Measurements from ENCODE around the gene CTNNA3.

Gene CTNNA3

DNA sequence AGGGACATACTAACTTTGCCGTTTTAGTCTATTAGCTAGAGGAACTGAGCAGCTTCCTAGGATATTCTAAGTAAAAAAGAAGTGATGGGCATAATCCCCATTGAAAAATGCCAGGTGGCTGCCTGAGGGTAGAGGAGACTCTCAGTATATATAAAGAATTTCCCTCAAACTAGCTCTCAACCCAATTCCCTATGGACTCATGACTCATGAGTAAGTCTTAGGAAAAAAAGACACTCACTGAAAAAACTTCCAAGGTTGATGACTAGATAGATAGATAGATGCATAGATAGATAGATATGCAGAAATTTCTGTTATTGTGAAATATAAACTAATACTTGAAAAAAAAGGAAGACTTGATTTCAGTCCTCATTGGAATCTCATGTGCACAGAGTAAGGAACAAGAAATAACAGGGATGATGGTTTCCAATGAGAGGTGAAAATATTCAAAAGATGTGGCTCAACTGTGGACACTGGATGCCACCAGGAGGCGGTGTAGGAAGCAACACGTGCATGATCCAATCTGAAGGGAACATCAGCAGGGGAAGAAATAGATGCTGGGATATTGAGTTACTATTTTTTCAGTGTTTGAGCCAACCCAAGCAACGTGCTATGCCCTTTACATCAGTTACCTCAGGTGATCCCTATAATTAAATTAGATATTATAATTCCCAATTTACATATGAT lies 1481.1 kb downstream of the CTNNA3 start:
- no peaks in the 10 kb centered on the region for H3K36me3 ChIP-seq (ENCODE audit: control insufficient read depth, low read length)
- no peak overlapping the region for H3K27ac ChIP-seq (ENCODE audit: low read depth, low read length)
- no peaks in the 10 kb centered on the region for H3F3A ChIP-seq (ENCODE audit: control insufficient read depth, insufficient read depth)
- no peaks in the 10 kb centered on the region for H3K4me1 ChIP-seq (ENCODE audit: control insufficient read depth, low read length)
- no peaks in the 10 kb centered on the region for H3K9me3 ChIP-seq (ENCODE audit: control insufficient read depth, insufficient read depth, low read length)
- H3K27me3 ChIP-seq (ENCODE audit: control insufficient read depth, low read length), result no peaks in the 10 kb centered on the region
- no peak overlapping the region for H3K4me3 ChIP-seq (ENCODE audit: low read length)
- TF ChIP-seq EZH2phosphoT487 (IDR thresholded peaks at IDR 0.05; ENCODE audit: borderline replicate concordance, low read length) (no peak), CTCF (IDR thresholded peaks at IDR 0.05; ENCODE audit: low read depth, low read length, poor library complexity, severe bottlenecking) (no peak)
- H4K20me1 ChIP-seq (ENCODE audit: control insufficient read depth, insufficient read depth, low read depth, low read length), result no peaks in the 10 kb centered on the region
- no peak overlapping the region for H3K4me2 ChIP-seq (ENCODE audit: low read length)
- H3K79me2 ChIP-seq (ENCODE audit: control insufficient read depth, low read length), result no peaks in the 10 kb centered on the region
- no peaks in the 10 kb centered on the region for H3K9me2 ChIP-seq (replicated peaks; ENCODE audit: control insufficient read depth, low read length)

DNA sequence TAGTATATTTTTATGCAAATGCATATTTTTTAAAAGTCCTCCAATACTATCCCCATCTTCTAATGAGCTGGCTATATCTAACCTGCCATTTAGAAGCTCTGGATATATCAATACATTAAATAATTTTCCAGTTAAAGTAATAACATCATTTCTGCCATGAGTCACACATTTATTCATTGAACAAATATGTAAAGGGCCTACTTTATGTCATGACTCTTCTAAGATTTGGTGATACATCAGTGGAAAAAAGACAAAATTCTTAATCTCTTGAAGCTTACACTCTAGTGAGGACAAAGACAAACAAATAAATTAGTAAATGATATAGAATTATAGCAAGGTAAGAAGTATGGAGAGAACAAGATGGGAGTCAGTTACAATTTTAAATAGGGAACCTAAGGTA lies 1487.0 kb downstream of the CTNNA3 start:
- Histone ChIP-seq H3K9me2 (replicated peaks; ENCODE audit: control insufficient read depth, low read length) (no peaks in the 10 kb centered on the region), H3K36me3 (ENCODE audit: control insufficient read depth, low read length) (no peaks in the 10 kb centered on the region), H3K27me3 (ENCODE audit: control insufficient read depth, low read length) (no peaks in the 10 kb centered on the region), H3K4me3 (ENCODE audit: low read length) (no peak overlapping the region), H3K9me3 (ENCODE audit: control insufficient read depth, insufficient read depth, low read length) (no peaks in the 10 kb centered on the region), H4K20me1 (ENCODE audit: control insufficient read depth, insufficient read depth, low read depth, low read length) (no peaks in the 10 kb centered on the region), H3F3A (ENCODE audit: control insufficient read depth, insufficient read depth) (no peaks in the 10 kb centered on the region), H3K4me1 (ENCODE audit: control insufficient read depth, low read length) (no peaks in the 10 kb centered on the region), H3K27ac (ENCODE audit: low read depth, low read length) (no peak overlapping the region), H3K79me2 (ENCODE audit: control insufficient read depth, low read length) (no peaks in the 10 kb centered on the region), H3K4me2 (ENCODE audit: low read length) (no peak overlapping the region)
- TF ChIP-seq CTCF (IDR thresholded peaks at IDR 0.05; ENCODE audit: low read depth, low read length, poor library complexity, severe bottlenecking) (no peak), EZH2phosphoT487 (IDR thresholded peaks at IDR 0.05; ENCODE audit: borderline replicate concordance, low read length) (no peak)

- no peaks in the 10 kb centered on the region for H3K9me3 ChIP-seq (ENCODE audit: control insufficient read depth, insufficient read depth, low read length)
- no peaks in the 10 kb centered on the region for H3K9me2 ChIP-seq (replicated peaks; ENCODE audit: control insufficient read depth, low read length)
- no peak overlapping the region for H3K27ac ChIP-seq (ENCODE audit: low read depth, low read length)
- no peaks in the 10 kb centered on the region for H4K20me1 ChIP-seq (ENCODE audit: control insufficient read depth, insufficient read depth, low read depth, low read length)
- no peaks in the 10 kb centered on the region for H3K79me2 ChIP-seq (ENCODE audit: control insufficient read depth, low read length)
- no peak overlapping the region for H3K4me3 ChIP-seq (ENCODE audit: low read length)
- TF ChIP-seq EZH2phosphoT487 (IDR thresholded peaks at IDR 0.05; ENCODE audit: borderline replicate concordance, low read length), result no peak
- TF ChIP-seq CTCF (IDR thresholded peaks at IDR 0.05; ENCODE audit: low read depth, low read length, poor library complexity, severe bottlenecking), result no peak
- no peaks in the 10 kb centered on the region for H3K27me3 ChIP-seq (ENCODE audit: control insufficient read depth, low read length)
- H3K4me2 ChIP-seq (ENCODE audit: low read length), result no peak overlapping the region
- H3K4me1 ChIP-seq (ENCODE audit: control insufficient read depth, low read length), result no peaks in the 10 kb centered on the region
- no peaks in the 10 kb centered on the region for H3K36me3 ChIP-seq (ENCODE audit: control insufficient read depth, low read length)
- H3F3A ChIP-seq (ENCODE audit: control insufficient read depth, insufficient read depth), result no peaks in the 10 kb centered on the region
These were observed 1491.2 kb downstream of the CTNNA3 start for GRCh38 chr10:66204838-66205237.

All from DOHH2 (cell line).